GM18511 (cell line): Measurements from ENCODE around the gene RPL18.

Experiments
- ATAC-seq: cut with Tn5 transposase; IDR thresholded peaks from one replicate; pipeline ENCODE4 v1.9.1; 2021; ENCODE audit warnings: mild to moderate bottlenecking, moderate library complexity; ENCODE audit not compliant: unreplicated experiment

Gene RPL18

GRCh38 chr19:48614436-48615230 lies 4.3 kb downstream of the RPL18 start, which contains the start of gene FAM83E:
FAM83E (minus strand) TSS chr19:48615076; CDS start chr19:48613372, 1,704 bp downstream.
- ATAC-seq: no peak

GRCh38 chr19:48613852-48614435 lies 5.0 kb downstream of the RPL18 start:
- no peak for ATAC-seq

- no peak for ATAC-seq
Observed at GRCh38 chr19:48613024-48613851, 5.7 kb downstream of the RPL18 start.

GRCh38 chr19:48611872-48612271 lies 7.1 kb downstream of the RPL18 start:
- no peak for ATAC-seq

- ATAC-seq: no peak
Observed at GRCh38 chr19:48609571-48610108, 9.3 kb downstream of the RPL18 start.

- ATAC-seq: no peak
Observed at GRCh38 chr19:48608798-48609263, 10.1 kb downstream of the RPL18 start.

GRCh38 chr19:48607359-48607755 lies 11.6 kb downstream of the RPL18 start:
- no peak for ATAC-seq

- ATAC-seq: no peak
Observed at GRCh38 chr19:48606463-48607358, 12.3 kb downstream of the RPL18 start, which contains the start of gene SPACA4. SPACA4 (plus strand) TSS chr19:48606742; CDS start chr19:48606979, 237 bp downstream.

- ATAC-seq: no peak
Observed at GRCh38 chr19:48603850-48604249, 15.1 kb downstream of the RPL18 start.

GRCh38 chr19:48603449-48603848 lies 15.5 kb downstream of the RPL18 start:
- no peak for ATAC-seq

- no peak for ATAC-seq
Observed at GRCh38 chr19:48603001-48603400, 16.0 kb downstream of the RPL18 start.

- ATAC-seq: no peak
Observed at GRCh38 chr19:48600679-48601417, 18.1 kb downstream of the RPL18 start.

- ATAC-seq: no peak
Observed at GRCh38 chr19:48598996-48599700, 19.8 kb downstream of the RPL18 start.

GRCh38 chr19:48596679-48597465 lies 22.1 kb downstream of the RPL18 start:
- no peak for ATAC-seq

- no peak for ATAC-seq
Observed at GRCh38 chr19:48596237-48596636, 22.7 kb downstream of the RPL18 start.

- ATAC-seq: no peak
Observed at GRCh38 chr19:48595833-48596232, 23.1 kb downstream of the RPL18 start.

GRCh38 chr19:48595171-48595570 lies 23.8 kb downstream of the RPL18 start:
- no peak for ATAC-seq

- ATAC-seq: no peak
Observed at GRCh38 chr19:48591021-48591420, 28.0 kb downstream of the RPL18 start.
